ENCODE measurements around the gene IL3RA. TPM values are rescaled to one million over a fixed set of nuclear protein-coding genes. Genes with fewer than 3 reads are reported as not detected.
"Not testable (repeated sequence)": the region's sequence is repeated elsewhere in the genome, so short reads cannot be mapped to it uniquely, and the experiment has no call there.

Gene IL3RA
- total RNA-seq, 5 donors from 2014 or later (not counting 1 experiment from before 2014, with no cell fraction given), result 0.16 to 0.75 (median 0.35) TPM

GRCh38 chrX:1308917-1309316, 27.7 kb upstream of the IL3RA start:
- H3K4me1 ChIP-seq (ENCODE audit: control insufficient read depth in 1 of 2, extremely low read depth in 1 of 2, insufficient read depth in 2 of 2, low read length in 2 of 2); H3K4me3 ChIP-seq (ENCODE audit: control insufficient read depth in 1 of 2, extremely low read depth in 1 of 2, low read length in 1 of 2); H3K36me3 Mint-ChIP-seq; H3K9me3 ChIP-seq; H3K27ac ChIP-seq (ENCODE audit: low read length); H3K27me3 ChIP-seq (replicated peaks in 1 of 2; ENCODE audit: control insufficient read depth in 2 of 2, extremely low read depth in 1 of 2, insufficient read depth in 2 of 2, low read length in 1 of 2); H3K36me3 ChIP-seq (ENCODE audit: control insufficient read depth in 2 of 2, extremely low read depth in 1 of 2, insufficient read depth in 1 of 2, low read length in 1 of 2); ATAC-seq (replicated peaks in 1 of 4); POLR2A ChIA-PET; H3K4me1 Mint-ChIP-seq; DNase-seq; H3K9me3 Mint-ChIP-seq; CTCF ChIA-PET; H3K27me3 Mint-ChIP-seq; H3K27ac Mint-ChIP-seq; H3K4me3 Mint-ChIP-seq: not testable (repeated sequence)
- 82% methylated on average over 5 of the region's 12 CpGs for WGBS (ENCODE audit: insufficient coverage)

DNA sequence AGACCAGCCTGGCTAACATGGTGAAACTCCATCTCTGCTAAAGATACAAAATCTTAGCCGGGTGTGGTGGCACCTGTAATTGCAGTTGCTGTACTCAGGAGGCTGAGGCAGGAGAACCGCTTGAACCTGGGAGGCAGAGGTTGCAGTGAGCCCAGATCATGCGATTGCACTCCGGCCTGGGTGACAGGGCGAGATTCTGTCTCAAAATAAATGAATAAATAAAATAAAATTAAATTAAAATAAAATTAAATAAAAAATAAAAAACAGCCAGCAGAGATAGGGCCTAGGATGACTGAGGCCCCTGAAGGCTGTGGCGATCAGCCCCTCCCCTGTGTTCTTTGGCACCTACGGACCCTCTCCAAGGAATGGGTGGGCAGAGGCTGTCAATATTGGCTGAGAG, 22.8 kb upstream of the IL3RA start:
- Histone ChIP-seq H3K27me3 (replicated peaks in 1 of 2; ENCODE audit: control insufficient read depth in 2 of 2, extremely low read depth in 1 of 2, insufficient read depth in 2 of 2, low read length in 1 of 2) (peaks cover 0 to 8% of the 10 kb centered on the region in 2 experiments), H3K4me1 (ENCODE audit: control insufficient read depth in 1 of 2, extremely low read depth in 1 of 2, insufficient read depth in 2 of 2, low read length in 2 of 2) (no peaks in the 10 kb centered on the region), H3K9me3 (no peaks in the 10 kb centered on the region), H3K36me3 (ENCODE audit: control insufficient read depth in 2 of 2, extremely low read depth in 1 of 2, insufficient read depth in 1 of 2, low read length in 1 of 2) (no peaks in the 10 kb centered on the region), H3K27ac (ENCODE audit: low read length) (no peak overlapping the region), H3K4me3 (ENCODE audit: control insufficient read depth in 1 of 2, extremely low read depth in 1 of 2, low read length in 1 of 2) (no peak overlapping the region)
- no peaks in the 10 kb centered on the region for H3K36me3 Mint-ChIP-seq
- peaks cover 0 to 3% (median 3%) of the 10 kb centered on the region in 3 donors for H3K4me1 Mint-ChIP-seq
- DNase-seq (no peak), ATAC-seq (replicated peaks in 1 of 4) (no peak)
- POLR2A ChIA-PET, result no interaction called here
- H3K9me3 Mint-ChIP-seq, result peaks cover 0 to 4% (median 0%) of the 10 kb centered on the region in 3 donors
- H3K27me3 Mint-ChIP-seq, result peaks cover 2 to 3% of the 10 kb centered on the region in 2 donors
- H3K27ac Mint-ChIP-seq, result no peak overlapping the region
- H3K4me3 Mint-ChIP-seq, result no peak overlapping the region
- WGBS (ENCODE audit: insufficient coverage), result no CpG with 5 or more reads among the region's 7 CpGs
- CTCF ChIA-PET, result no interaction called here

DNA sequence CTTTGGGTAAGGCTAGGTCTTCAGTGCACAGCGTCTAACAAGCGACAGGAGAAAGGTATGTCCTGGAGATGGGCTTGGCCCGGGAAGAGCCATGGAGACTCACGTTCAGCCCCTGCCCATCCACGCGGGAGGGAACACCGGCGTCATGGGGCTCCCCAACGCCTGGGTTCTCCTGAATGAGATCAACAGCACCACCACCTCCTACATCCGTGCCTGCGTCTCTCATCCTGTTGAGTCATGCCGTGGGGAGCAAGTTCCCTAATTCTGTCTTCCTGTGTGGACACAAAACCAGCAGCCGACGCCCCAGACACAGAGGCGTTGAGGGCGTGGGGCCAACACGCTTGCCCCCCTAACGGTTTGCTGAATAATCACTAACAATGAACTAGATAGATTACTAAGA, 20.1 kb upstream of the IL3RA start:
- Mint-ChIP-seq H3K4me1 (peaks cover 0 to 3% (median 3%) of the 10 kb centered on the region in 3 donors), H3K4me3 (no peak overlapping the region), H3K27me3 (peaks cover 7% of the 10 kb centered on the region in 2 donors), H3K36me3 (no peaks in the 10 kb centered on the region), H3K9me3 (peaks cover 0 to 4% (median 0%) of the 10 kb centered on the region in 3 donors), H3K27ac (no peak overlapping the region)
- DNase-seq (peak in 18 of 35 experiments; percentile 8 to 60 (median 24)), ATAC-seq (replicated peaks in 1 of 4) (peak in 1 of 4 experiments; percentile 28)
- Histone ChIP-seq H3K36me3 (ENCODE audit: control insufficient read depth in 2 of 2, extremely low read depth in 1 of 2, insufficient read depth in 1 of 2, low read length in 1 of 2) (no peaks in the 10 kb centered on the region), H3K9me3 (no peaks in the 10 kb centered on the region), H3K4me3 (ENCODE audit: control insufficient read depth in 1 of 2, extremely low read depth in 1 of 2, low read length in 1 of 2) (no peak overlapping the region), H3K4me1 (ENCODE audit: control insufficient read depth in 1 of 2, extremely low read depth in 1 of 2, insufficient read depth in 2 of 2, low read length in 2 of 2) (no peaks in the 10 kb centered on the region), H3K27ac (ENCODE audit: low read length) (no peak overlapping the region), H3K27me3 (replicated peaks in 1 of 2; ENCODE audit: control insufficient read depth in 2 of 2, extremely low read depth in 1 of 2, insufficient read depth in 2 of 2, low read length in 1 of 2) (peaks cover 0 to 12% of the 10 kb centered on the region in 2 experiments)
- POLR2A ChIA-PET, result no interaction called here
- CTCF ChIA-PET, result no interaction called here
- WGBS (ENCODE audit: insufficient coverage), result 18% methylated on average over 16 of the region's 18 CpGs

- no peak overlapping the region for H3K4me3 Mint-ChIP-seq
- H3K4me1 Mint-ChIP-seq, result peaks cover 4 to 6% (median 5%) of the 10 kb centered on the region in 3 donors
- peaks cover 0 to 35% of the 10 kb centered on the region in 2 experiments for H3K27me3 ChIP-seq (replicated peaks in 1 of 2; ENCODE audit: control insufficient read depth in 2 of 2, extremely low read depth in 1 of 2, insufficient read depth in 2 of 2, low read length in 1 of 2)
- POLR2A ChIA-PET, result no interaction called here
- no peaks in the 10 kb centered on the region for H3K36me3 ChIP-seq (ENCODE audit: control insufficient read depth in 2 of 2, extremely low read depth in 1 of 2, insufficient read depth in 1 of 2, low read length in 1 of 2)
- H3K9me3 Mint-ChIP-seq, result no peaks in the 10 kb centered on the region
- 82% methylated on average over 8 of the region's 13 CpGs for WGBS (ENCODE audit: insufficient coverage)
- H3K36me3 Mint-ChIP-seq, result no peaks in the 10 kb centered on the region
- CTCF ChIA-PET, result no interaction called here
- H3K4me3 ChIP-seq (ENCODE audit: control insufficient read depth in 1 of 2, extremely low read depth in 1 of 2, low read length in 1 of 2), result no peak overlapping the region
- peaks cover 0 to 5% of the 10 kb centered on the region in 2 experiments for H3K4me1 ChIP-seq (ENCODE audit: control insufficient read depth in 1 of 2, extremely low read depth in 1 of 2, insufficient read depth in 2 of 2, low read length in 2 of 2)
- DNase-seq, result no peak
- no peak overlapping the region for H3K27ac Mint-ChIP-seq
- ATAC-seq (replicated peaks in 1 of 4), result no peak
- H3K9me3 ChIP-seq, result no peaks in the 10 kb centered on the region
- no peak overlapping the region for H3K27ac ChIP-seq (ENCODE audit: low read length)
- peaks cover 9 to 14% of the 10 kb centered on the region in 2 donors for H3K27me3 Mint-ChIP-seq
Measured at GRCh38 chrX:1321674-1322073, 14.9 kb upstream of the IL3RA start.

DNA sequence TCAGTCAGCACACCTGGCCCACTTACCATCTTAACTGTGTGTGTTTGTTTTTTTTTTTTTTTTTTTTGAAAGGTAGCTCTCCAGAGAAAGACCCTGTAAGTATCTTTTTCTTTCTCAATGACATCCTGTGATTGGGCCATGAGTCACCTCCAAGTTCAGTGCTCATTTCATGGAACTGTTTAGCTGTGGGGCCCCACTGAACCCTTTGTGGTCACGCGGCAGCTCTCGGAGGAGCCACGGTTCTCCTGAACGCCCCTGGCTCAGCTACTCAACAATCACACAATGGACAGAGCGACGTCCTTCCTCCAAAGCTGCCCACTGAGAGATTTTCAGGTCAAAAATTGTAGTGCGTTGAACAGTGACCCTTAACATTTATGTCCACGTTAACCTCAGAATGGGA, 14.2 kb upstream of the IL3RA start:
- ChIA-PET POLR2A (no interaction called here), CTCF (no interaction called here)
- H3K27me3 Mint-ChIP-seq, result peaks cover 9 to 14% of the 10 kb centered on the region in 2 donors
- H3K9me3 Mint-ChIP-seq, result no peaks in the 10 kb centered on the region
- Histone ChIP-seq H3K4me3 (ENCODE audit: control insufficient read depth in 1 of 2, extremely low read depth in 1 of 2, low read length in 1 of 2) (no peak overlapping the region), H3K9me3 (no peaks in the 10 kb centered on the region), H3K27ac (ENCODE audit: low read length) (no peak overlapping the region), H3K36me3 (ENCODE audit: control insufficient read depth in 2 of 2, extremely low read depth in 1 of 2, insufficient read depth in 1 of 2, low read length in 1 of 2) (no peaks in the 10 kb centered on the region), H3K4me1 (ENCODE audit: control insufficient read depth in 1 of 2, extremely low read depth in 1 of 2, insufficient read depth in 2 of 2, low read length in 2 of 2) (peaks cover 0 to 5% of the 10 kb centered on the region in 2 experiments), H3K27me3 (replicated peaks in 1 of 2; ENCODE audit: control insufficient read depth in 2 of 2, extremely low read depth in 1 of 2, insufficient read depth in 2 of 2, low read length in 1 of 2) (peaks cover 0 to 34% of the 10 kb centered on the region in 2 experiments)
- H3K27ac Mint-ChIP-seq, result peak overlapping the region in 1 of 2 donors; percentile 39
- 38% methylated on average over 3 of the region's 9 CpGs for WGBS (ENCODE audit: insufficient coverage)
- ATAC-seq (replicated peaks in 1 of 4), result no peak
- peaks cover 4 to 6% (median 4%) of the 10 kb centered on the region in 3 donors for H3K4me1 Mint-ChIP-seq
- no peaks in the 10 kb centered on the region for H3K36me3 Mint-ChIP-seq
- DNase-seq, result no peak
- no peak overlapping the region for H3K4me3 Mint-ChIP-seq

DNA sequence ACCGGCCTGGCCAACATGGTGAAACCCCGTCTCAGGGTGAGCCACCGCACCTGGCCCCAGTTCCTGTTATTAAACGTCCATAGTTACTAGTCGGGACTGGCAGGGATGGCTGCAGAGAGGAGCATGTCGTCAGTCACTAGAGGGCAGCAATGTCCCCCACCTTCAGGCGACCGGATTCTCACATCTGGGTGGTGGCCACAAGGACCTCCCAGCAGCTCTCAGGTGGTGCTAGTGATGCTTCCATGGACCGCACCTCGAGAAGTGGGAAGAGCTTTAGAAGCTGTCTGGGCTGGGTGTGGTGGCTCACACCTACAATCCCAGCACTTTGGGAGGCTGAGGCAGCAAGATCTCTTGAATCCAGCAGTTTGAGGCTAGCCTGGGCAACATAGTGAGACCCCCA, 13.3 kb upstream of the IL3RA start:
- H3K4me1 ChIP-seq (ENCODE audit: control insufficient read depth in 1 of 2, extremely low read depth in 1 of 2, insufficient read depth in 2 of 2, low read length in 2 of 2), result peaks cover 0 to 5% of the 10 kb centered on the region in 2 experiments
- no peak overlapping the region for H3K27ac ChIP-seq (ENCODE audit: low read length)
- Mint-ChIP-seq H3K27ac (no peak overlapping the region), H3K27me3 (peaks cover 9 to 14% of the 10 kb centered on the region in 2 donors), H3K4me1 (peaks cover 4 to 6% (median 4%) of the 10 kb centered on the region in 3 donors), H3K4me3 (no peak overlapping the region), H3K9me3 (no peaks in the 10 kb centered on the region), H3K36me3 (no peaks in the 10 kb centered on the region)
- H3K4me3 ChIP-seq (ENCODE audit: control insufficient read depth in 1 of 2, extremely low read depth in 1 of 2, low read length in 1 of 2), result no peak overlapping the region
- 8% methylated on average over 8 of the region's 10 CpGs for WGBS (ENCODE audit: insufficient coverage)
- ChIA-PET POLR2A (no interaction called here), CTCF (no interaction called here)
- H3K27me3 ChIP-seq (replicated peaks in 1 of 2; ENCODE audit: control insufficient read depth in 2 of 2, extremely low read depth in 1 of 2, insufficient read depth in 2 of 2, low read length in 1 of 2), result peaks cover 0 to 33% of the 10 kb centered on the region in 2 experiments
- DNase-seq (peak in 32 of 35 experiments; percentile 11 to 70 (median 38)), ATAC-seq (replicated peaks in 1 of 4) (peak; percentile 64 to 72 (median 69))
- no peaks in the 10 kb centered on the region for H3K9me3 ChIP-seq
- H3K36me3 ChIP-seq (ENCODE audit: control insufficient read depth in 2 of 2, extremely low read depth in 1 of 2, insufficient read depth in 1 of 2, low read length in 1 of 2), result no peaks in the 10 kb centered on the region

Data from T-cell (primary cell).